Measurements from ENCODE around the gene ANAPC15.

ANAPC15 gene

DNA sequence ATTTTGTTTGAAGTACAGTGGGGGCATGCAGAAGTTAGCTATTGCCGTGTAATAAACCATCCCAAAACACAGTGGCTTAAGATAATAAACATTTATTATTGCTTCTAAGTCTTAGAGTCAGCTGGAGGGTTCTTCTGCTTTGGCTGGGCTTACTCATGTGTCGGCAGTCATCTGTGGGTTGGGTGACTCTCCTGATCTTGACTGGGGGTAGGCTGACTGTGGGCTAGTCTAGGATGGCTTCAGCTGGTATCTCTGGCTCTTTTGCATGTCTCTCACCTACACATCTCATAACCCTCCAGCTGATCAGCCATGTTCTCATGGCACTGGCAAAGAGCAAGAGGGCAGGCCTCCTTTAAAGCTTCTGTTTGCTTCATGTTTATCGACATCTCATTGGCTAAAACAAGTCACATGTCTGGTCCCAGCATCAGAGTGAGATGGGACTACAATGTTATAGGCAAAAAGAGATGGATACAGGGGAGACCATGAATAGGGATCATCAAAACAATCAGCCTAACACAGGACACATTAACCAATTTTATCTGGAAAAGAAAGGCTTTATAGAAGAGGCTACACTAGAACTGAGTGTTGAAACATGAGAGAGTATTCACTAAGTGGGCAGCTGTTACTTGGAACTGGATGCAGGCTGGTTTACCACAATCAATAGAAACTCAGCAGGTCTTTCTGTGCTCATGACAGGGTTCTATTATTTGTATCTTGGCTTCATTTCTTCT, 26.7 kb downstream of the ANAPC15 start:
- H3K4me3 ChIP-seq (replicated peaks in 1 of 2; ENCODE audit: low read depth in 2 of 2, low read length in 2 of 2), result no peak overlapping the region
- no peak for DNase-seq (ENCODE audit: low read depth in 2 of 2)
- TF ChIP-seq, protein P1, sequence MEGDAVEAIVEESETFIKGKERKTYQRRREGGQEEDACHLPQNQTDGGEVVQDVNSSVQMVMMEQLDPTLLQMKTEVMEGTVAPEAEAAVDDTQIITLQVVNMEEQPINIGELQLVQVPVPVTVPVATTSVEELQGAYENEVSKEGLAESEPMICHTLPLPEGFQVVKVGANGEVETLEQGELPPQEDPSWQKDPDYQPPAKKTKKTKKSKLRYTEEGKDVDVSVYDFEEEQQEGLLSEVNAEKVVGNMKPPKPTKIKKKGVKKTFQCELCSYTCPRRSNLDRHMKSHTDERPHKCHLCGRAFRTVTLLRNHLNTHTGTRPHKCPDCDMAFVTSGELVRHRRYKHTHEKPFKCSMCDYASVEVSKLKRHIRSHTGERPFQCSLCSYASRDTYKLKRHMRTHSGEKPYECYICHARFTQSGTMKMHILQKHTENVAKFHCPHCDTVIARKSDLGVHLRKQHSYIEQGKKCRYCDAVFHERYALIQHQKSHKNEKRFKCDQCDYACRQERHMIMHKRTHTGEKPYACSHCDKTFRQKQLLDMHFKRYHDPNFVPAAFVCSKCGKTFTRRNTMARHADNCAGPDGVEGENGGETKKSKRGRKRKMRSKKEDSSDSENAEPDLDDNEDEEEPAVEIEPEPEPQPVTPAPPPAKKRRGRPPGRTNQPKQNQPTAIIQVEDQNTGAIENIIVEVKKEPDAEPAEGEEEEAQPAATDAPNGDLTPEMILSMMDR (IDR thresholded peaks at IDR 0.05; ENCODE audit: low read depth, low read length), result no peak

DNA sequence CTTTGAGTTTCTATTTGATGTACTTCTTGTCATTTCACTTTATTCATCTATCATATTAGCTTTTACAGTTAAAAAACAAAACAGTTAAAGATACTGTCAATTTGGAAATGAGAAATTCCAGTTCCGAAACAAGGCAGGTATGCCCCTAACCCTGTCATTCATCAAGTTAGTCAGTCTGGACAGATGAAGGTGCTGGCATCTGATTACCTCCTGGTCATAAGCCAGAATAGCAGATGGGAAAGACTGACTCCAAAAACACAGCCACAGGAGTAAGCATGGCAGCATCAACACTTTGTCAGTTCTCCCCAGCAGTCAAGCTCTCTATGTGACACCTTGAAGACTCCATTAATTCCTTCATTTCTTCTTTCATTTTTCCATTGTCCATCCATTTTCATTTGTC, 27.5 kb downstream of the ANAPC15 start:
- TF ChIP-seq, protein P1 (IDR thresholded peaks at IDR 0.05; ENCODE audit: low read depth, low read length), result no peak
- no peak overlapping the region for H3K4me3 ChIP-seq (replicated peaks in 1 of 2; ENCODE audit: low read depth in 2 of 2, low read length in 2 of 2)
- DNase-seq (ENCODE audit: low read depth in 2 of 2), result no peak

DNA sequence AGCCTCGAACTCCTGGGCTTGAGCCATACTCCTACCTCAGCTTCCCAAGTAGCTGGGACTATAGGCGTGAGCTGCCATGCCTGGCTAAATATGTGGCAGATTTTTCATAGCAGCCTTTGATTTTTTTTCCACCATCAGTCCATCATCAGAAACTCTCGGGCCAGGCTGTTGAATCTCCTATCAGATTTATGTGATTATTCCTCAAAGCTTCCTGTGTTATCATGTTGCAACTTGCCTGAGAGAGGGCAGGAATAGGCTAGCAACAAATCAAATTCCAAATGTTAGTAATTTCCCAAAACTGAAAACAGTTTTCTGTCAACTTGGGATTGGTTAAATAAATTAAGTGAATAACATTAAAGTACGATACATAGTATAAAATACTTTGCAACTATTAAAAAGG, 28.4 kb downstream of the ANAPC15 start:
- TF ChIP-seq, protein P1 (IDR thresholded peaks at IDR 0.05; ENCODE audit: low read depth, low read length), result no peak
- DNase-seq (ENCODE audit: low read depth in 2 of 2), result no peak
- H3K4me3 ChIP-seq (replicated peaks in 1 of 2; ENCODE audit: low read depth in 2 of 2, low read length in 2 of 2), result no peak overlapping the region

DNA sequence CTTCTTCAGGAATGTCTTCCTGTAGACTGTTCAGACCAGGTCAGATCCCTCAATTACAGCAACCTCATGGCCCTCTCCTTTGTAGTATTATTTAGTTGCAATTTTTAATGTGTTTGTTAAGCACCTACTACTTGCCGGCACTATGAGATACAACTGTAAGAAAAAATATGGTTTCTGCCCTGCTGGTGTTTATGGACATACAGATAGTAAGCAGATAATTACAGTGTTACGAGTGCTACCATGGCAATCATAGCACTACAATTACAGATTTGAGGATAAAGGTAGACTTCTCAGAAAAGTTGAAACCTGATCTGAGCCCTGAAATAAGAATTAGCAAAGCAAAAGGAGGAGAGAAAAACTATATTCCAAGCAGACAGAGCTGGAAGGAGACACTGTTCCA, 29.1 kb downstream of the ANAPC15 start:
- H3K4me3 ChIP-seq (replicated peaks in 1 of 2; ENCODE audit: low read depth in 2 of 2, low read length in 2 of 2), result no peak overlapping the region
- TF ChIP-seq, protein P1 (IDR thresholded peaks at IDR 0.05; ENCODE audit: low read depth, low read length), result no peak
- no peak for DNase-seq (ENCODE audit: low read depth in 2 of 2)

DNA sequence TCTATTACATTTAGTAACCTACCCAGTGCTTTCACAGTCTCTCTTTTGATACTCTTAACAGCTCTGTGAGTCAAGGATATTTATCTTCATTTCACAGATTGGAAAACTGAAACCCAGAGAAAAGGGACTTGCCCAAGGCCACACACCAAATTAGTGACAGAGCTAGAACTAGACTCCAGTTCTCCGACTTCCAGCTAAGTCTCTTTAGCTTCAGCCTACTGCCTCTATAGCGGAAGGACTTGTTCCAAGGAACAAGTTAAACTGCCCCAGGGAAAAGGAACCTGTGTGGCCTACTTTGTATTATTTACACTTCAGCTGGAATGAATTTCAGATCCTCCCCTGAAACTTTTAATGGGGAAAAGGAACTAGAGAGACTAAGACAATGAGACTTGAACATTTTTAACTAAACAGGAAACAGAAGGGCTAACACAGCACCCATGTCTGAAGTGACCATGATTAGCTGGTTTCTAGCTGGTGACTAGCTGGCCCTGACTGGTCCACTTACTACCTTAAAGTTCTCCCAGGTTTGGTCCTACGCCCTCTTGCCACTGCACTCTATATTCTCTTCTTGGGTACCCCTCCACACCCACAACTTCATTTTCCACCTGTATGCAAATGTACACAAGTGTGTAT, 30.6 kb downstream of the ANAPC15 start:
- H3K4me3 ChIP-seq (replicated peaks in 1 of 2; ENCODE audit: low read depth in 2 of 2, low read length in 2 of 2), result no peak overlapping the region
- TF ChIP-seq, protein P1 (IDR thresholded peaks at IDR 0.05; ENCODE audit: low read depth, low read length), result no peak
- DNase-seq (ENCODE audit: low read depth in 2 of 2), result no peak

DNA sequence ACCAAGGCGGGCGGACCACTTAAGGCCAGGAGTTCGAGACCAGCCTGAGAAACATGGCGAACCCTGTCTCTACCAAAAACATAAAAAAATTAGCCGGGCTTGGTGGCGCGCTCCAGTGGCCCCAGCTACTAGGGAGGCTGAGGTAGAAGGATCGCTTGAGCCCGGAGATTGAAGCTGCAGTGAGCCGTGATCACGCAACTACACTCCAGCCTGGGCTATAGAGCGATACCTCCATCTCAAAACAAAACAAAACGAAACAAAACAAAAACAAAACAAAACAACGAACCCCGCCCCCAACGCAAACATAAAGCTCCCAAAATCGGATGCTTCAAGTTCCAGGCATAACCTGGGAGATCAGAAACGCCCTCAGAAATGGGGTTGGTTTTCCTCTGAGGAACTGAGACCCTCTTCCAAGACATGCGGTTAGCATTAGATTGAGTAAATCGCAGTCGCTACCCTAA, 31.3 kb downstream of the ANAPC15 start:
- TF ChIP-seq, protein P1 (IDR thresholded peaks at IDR 0.05; ENCODE audit: low read depth, low read length), result no peak
- no peak for DNase-seq (ENCODE audit: low read depth in 2 of 2)
- peak overlapping the region; percentile 61 to 75 for H3K4me3 ChIP-seq (replicated peaks in 1 of 2; ENCODE audit: low read depth in 2 of 2, low read length in 2 of 2)
